Epithelial cell of proximal tubule (primary cell): Measurements from ENCODE around the gene ANAPC13. TPM values are rescaled to one million over a fixed set of nuclear protein-coding genes. Genes with fewer than 3 reads are reported as not detected.

Experiments used
- DNase-seq: peaks from one replicate; pipeline ENCODE4 v3.0.0-alpha.2; 2011; ENCODE audit warnings: low read depth
- H3K4me3 ChIP-seq: 2 replicates; pipeline ENCODE4 v1.5.1; 2011; ENCODE audit warnings: low read depth, mild to moderate bottlenecking, low read length
- total RNA-seq: library from RNA; depleted of rRNA; stranded (reverse); fragments of >200 nt; gene quantifications from 2 replicates; pipeline ENCODE4 v1.2.3, GENCODE V29; 2015
- TF ChIP-seq, protein P1 (sequence below): conservative IDR thresholded peaks from 2 replicates; pipeline ENCODE4 v1.5.1; 2012; ENCODE audit warnings: low read depth, mild to moderate bottlenecking, low read length

Gene ANAPC13
- total RNA-seq, 1 donor from 2014 or later: 80.5 TPM

DNA sequence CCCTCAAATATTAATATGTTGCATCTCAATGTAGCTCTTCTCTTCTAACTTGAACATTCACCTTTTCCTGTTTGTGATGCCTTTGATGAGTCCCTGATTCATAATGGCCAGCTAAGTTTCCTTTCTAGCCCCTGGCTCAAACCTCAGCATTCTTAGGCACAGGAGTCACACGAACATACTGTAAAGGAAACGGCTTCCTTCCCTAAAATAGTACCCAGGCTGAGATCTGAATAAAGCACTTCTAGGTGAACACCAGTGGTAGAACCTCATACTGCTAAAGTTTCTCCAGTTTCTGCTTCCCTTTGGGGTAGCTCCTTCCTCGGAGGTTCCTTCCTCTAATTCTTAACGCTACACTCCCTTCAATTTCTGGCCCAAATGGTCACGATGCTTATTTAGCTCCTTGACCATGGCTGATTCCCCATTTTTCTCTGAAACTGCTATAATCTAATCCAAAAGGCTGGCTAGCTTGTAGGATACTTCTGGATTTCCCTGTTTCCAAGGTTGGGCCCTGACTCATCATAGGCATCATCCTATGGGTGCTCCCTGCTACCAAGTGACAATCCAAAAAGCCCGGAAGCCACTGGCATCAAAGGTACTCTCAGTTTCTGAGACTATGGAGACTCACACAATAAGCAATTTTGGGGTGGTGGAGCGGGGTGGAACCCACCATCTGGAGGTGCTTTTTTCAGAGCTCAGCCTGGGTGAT is 2.4 kb downstream of the ANAPC13 start:
- TF ChIP-seq, protein P1, sequence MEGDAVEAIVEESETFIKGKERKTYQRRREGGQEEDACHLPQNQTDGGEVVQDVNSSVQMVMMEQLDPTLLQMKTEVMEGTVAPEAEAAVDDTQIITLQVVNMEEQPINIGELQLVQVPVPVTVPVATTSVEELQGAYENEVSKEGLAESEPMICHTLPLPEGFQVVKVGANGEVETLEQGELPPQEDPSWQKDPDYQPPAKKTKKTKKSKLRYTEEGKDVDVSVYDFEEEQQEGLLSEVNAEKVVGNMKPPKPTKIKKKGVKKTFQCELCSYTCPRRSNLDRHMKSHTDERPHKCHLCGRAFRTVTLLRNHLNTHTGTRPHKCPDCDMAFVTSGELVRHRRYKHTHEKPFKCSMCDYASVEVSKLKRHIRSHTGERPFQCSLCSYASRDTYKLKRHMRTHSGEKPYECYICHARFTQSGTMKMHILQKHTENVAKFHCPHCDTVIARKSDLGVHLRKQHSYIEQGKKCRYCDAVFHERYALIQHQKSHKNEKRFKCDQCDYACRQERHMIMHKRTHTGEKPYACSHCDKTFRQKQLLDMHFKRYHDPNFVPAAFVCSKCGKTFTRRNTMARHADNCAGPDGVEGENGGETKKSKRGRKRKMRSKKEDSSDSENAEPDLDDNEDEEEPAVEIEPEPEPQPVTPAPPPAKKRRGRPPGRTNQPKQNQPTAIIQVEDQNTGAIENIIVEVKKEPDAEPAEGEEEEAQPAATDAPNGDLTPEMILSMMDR: no peak
- no peak overlapping the region for H3K4me3 ChIP-seq
- DNase-seq: no peak

DNA sequence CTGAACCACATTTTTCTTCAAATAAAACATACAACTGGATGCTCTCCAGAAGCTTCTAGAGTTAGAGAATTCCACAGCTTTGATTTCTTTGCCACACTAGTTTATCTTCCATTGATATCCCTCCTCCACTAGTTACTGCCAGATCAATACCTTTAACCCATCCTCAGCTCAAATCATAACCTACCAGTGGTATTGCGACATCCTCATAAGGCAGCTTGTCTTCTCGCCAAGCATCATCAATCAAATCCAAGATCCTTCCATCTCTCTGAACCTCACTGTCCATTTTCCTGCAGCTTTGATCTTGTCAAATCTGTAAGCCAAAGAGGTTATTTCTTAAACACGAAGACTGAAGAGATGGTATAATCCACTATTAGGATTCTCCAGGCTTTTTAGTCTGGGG is 3.2 kb downstream of the ANAPC13 start:
- H3K4me3 ChIP-seq: no peak overlapping the region
- DNase-seq: no peak
- TF ChIP-seq, protein P1: no peak

DNA sequence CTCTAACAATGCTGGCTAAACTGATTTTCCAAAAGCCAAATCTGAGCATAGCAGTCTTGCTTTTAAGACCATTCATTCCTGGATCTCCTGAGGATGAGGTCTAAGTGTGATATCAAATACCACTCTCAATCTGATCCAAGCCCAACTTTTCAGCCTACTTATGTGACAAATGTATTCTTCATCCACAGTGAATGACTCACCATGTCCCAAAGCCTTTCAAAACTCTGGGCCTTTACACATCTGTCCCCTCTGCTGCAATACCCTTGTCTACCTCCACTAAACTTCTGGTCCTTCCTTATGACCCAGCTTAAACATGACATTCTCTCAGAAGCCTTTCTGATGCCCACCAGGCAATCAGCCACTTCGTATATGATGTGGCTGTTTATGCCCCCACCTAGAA is 4.6 kb downstream of the ANAPC13 start:
- DNase-seq: no peak
- H3K4me3 ChIP-seq: no peak overlapping the region
- TF ChIP-seq, protein P1: no peak

DNA sequence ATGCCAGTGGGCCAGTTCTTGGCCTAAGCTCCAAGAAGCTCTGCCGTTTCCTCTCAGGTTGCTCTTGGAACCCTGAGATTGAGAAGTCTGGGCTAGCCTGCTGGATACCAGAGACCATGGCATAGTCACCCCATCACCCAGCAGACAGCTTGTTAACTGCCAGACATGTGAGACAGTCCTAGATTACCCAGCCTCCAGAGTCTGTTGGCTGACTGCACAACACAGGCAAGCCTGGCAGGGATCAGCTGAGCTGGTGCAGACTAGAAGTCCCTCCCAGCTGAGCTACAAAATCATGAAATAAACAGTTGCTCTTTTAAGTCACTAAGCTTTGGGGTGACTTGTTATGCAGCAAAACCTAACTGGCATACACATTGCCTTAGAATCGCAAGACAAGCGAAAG is 5.2 kb downstream of the ANAPC13 start:
- TF ChIP-seq, protein P1: no peak
- no peak for DNase-seq
- H3K4me3 ChIP-seq: no peak overlapping the region

DNA sequence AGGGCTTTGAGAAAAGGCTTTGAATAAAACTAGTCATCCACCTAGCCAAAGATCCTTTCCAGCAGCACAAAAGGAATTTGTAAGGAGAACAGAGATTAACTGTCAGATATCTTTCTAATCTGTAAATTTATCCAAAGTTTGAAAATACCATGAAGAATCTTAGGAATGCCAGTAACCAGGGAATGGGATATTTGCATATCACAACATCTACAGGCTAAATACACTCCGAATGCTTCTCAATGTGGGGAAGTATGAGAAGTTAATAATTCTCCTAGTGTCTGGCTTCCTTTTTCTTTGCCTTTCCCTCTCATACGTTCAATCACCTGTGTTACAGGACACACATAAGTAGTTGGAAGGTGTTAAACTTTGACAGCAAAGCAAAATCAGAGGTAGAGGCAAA is 7.8 kb downstream of the ANAPC13 start:
- no peak overlapping the region for H3K4me3 ChIP-seq
- DNase-seq: peak; percentile 61
- TF ChIP-seq, protein P1: no peak

DNA sequence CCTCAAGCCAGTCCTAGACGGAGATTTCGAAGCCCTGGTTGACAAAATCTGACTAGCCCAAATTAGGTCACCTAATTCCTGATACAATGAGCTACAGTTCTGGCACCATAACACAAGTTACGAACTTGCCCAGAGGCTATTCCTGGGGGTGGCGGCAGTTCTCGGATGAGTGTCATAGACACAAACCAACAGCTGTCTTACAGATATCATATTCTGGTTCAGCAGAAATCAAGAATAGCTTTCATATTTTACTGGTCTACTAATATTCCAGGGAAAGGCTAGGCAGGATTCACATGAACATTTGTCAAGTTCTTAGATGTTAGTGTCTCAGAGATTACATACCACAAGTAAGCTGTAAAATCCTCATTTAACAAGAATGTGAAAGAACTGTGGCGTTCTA is 8.8 kb downstream of the ANAPC13 start:
- TF ChIP-seq, protein P1: no peak
- no peak for DNase-seq
- H3K4me3 ChIP-seq: no peak overlapping the region

DNA sequence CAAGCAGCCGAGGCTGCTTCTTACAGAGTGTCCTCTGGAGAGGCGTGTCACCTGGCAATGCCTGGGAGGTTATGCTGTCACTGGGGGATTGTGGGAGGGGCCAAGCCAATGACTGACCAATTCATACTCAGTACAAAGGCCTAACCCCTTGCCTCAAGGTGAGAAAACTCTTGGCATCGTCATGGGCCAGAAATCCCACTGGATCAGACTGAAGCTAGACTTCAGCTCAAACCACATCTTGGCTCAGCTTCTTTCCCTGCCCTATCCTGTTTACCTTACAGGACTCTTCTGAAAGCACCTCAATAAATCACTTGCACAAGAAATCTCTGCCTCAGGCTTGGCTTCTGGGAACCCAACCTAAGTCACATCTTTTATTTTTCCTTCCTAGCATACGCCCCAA is 9.5 kb downstream of the ANAPC13 start:
- TF ChIP-seq, protein P1: no peak
- no peak for DNase-seq
- H3K4me3 ChIP-seq: no peak overlapping the region
